Esophagus (tissue), 2 donors: Measurements from ENCODE around the gene SERPINE1. TPM values are rescaled to one million over a fixed set of nuclear protein-coding genes. Genes with fewer than 3 reads are reported as not detected.
A peak's percentile ranks its signal among the peaks of the same experiment; 100 is the strongest.
"Not testable (repeated sequence)": the region's sequence is repeated elsewhere in the genome, so short reads cannot be mapped to it uniquely, and the experiment has no call there.

ENCODE experiments used
- H3K27ac ChIP-seq, 2 donors: one replicate each; pipeline ENCODE4 v1.5.1; 2013; ENCODE audit warnings: low read depth in 2 of 2, mild to moderate bottlenecking in 2 of 2, inconsistent platforms in 1 of 2, low read length in 1 of 2, moderate library complexity in 1 of 2
- H3K27me3 ChIP-seq, 2 donors: one replicate each; pipeline ENCODE4 v1.6.1; 2013; ENCODE audit warnings: low read length in 2 of 2, control low read depth in 1 of 2, mild to moderate bottlenecking in 1 of 2; ENCODE audit not compliant: insufficient read depth in 2 of 2, control insufficient read depth in 1 of 2
- H3K36me3 ChIP-seq, 2 donors: one replicate each; pipeline ENCODE4 v1.6.1; 2013; ENCODE audit warnings: low read length in 1 of 2; ENCODE audit not compliant: control insufficient read depth in 2 of 2, insufficient read depth in 2 of 2
- H3K4me1 ChIP-seq, 2 donors: one replicate each; pipeline ENCODE4 v1.6.1; 2013; ENCODE audit warnings: low read length in 1 of 2; ENCODE audit not compliant: control insufficient read depth in 2 of 2, insufficient read depth in 2 of 2
- H3K4me3 ChIP-seq, 2 donors: one replicate each; pipeline ENCODE4 v1.5.1; 2013; ENCODE audit warnings: low read length in 2 of 2, mild to moderate bottlenecking in 2 of 2, low read depth in 1 of 2, moderate library complexity in 1 of 2
- H3K9me3 ChIP-seq, 2 donors: one replicate each; pipeline ENCODE4 v1.6.1; 2013; ENCODE audit warnings: mild to moderate bottlenecking in 2 of 2, low read depth in 1 of 2, low read length in 1 of 2, moderate library complexity in 1 of 2; ENCODE audit not compliant: control insufficient read depth in 2 of 2, insufficient read depth in 1 of 2
- WGBS, 2 donors: extraction: QIAGEN DNeasy Blood & Tissue Kit; methylation state at CpG; one replicate each; pipeline ENCODE4 v1.1.7; 2013; 5-methylcytosine and 5-hydroxymethylcytosine counted together
- polyA plus RNA-seq, 2 donors: library from polyadenylated mRNA; stranded (reverse); fragments of 200-250 nt; gene quantifications; one replicate each; pipeline ENCODE4 v1.2.3, GENCODE V29; 2013
- donor health status: healthy with polysubstance abuse.
- donor health status: Bipolar disorder and iron deficiency.

The SERPINE1 gene
- polyA plus RNA-seq, 2 donors: 0.88 to 1.3 TPM

DNA sequence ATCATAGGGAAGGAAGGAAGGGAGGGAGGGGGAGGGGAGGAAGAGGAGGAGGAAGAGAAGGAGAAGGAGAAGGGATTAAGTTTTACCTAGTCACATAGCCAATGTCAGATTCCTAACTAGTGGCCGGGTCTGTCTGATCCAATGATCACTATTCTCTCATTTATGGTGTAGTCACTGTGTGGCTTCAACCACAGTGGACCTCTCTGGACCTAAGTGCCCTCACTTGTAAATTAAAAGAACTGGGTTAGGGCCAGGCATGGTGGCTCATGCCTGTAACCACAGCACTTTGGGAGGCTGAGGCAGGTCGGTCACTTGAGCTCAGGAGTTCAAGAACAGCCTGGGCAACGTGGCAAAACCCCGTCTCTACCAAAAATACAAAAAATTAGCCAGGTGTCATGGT is 6.6 kb upstream of the SERPINE1 start:
- 82 to 85% methylated on average over 4 of the region's 4 CpGs for WGBS, 2 donors
- Histone ChIP-seq H3K27ac (no peak overlapping the region), H3K36me3 (no peaks in the 10 kb centered on the region), H3K4me1 (peaks cover 0 to 6% of the 10 kb centered on the region in 2 donors), H3K27me3 (no peaks in the 10 kb centered on the region), H3K9me3 (no peaks in the 10 kb centered on the region), H3K4me3 (no peak overlapping the region)

DNA sequence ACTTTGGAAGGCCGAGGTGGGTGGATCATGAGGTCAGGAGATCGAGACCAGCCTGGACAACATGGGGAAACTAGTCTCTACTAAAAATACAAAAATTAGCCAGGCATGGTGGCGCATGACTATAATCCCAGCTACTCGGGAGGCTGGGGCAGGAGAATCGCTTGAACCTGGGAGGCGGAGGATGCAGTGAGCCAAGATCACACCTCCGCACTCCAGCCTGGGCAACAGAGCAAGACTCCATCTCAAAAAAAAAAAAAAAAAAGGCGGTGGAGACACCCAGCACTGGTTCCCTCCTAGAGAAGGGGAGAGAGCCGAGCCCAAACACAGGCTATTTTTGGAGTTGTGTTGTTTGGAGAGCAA is 5.3 kb upstream of the SERPINE1 start:
- H3K27me3 ChIP-seq, H3K36me3 ChIP-seq, H3K9me3 ChIP-seq, H3K4me3 ChIP-seq: not testable (repeated sequence)
- WGBS, 2 donors: 64 to 67% methylated on average over 8 to 9 of the region's 9 CpGs
- peaks cover 5 to 13% of the 10 kb centered on the region in 2 donors for H3K4me1 ChIP-seq
- peak overlapping the region; percentile 69 to 77 for H3K27ac ChIP-seq

- H3K36me3 ChIP-seq: no peaks in the 10 kb centered on the region
- 30 to 34% methylated on average over 17 of the region's 17 CpGs for WGBS, 2 donors
- no peaks in the 10 kb centered on the region for H3K9me3 ChIP-seq
- peak overlapping the region; percentile 69 to 77 for H3K27ac ChIP-seq
- H3K4me1 ChIP-seq: peaks cover 9 to 16% of the 10 kb centered on the region in 2 donors
- peak overlapping the region; percentile 19 to 25 for H3K4me3 ChIP-seq
- no peaks in the 10 kb centered on the region for H3K27me3 ChIP-seq
Observed at GRCh38 chr7:101121991-101122932, 4.6 kb upstream of the SERPINE1 start.

- Histone ChIP-seq H3K36me3 (no peaks in the 10 kb centered on the region), H3K9me3 (no peaks in the 10 kb centered on the region), H3K27ac (peak overlapping the region; percentile 69 to 77), H3K4me3 (no peak overlapping the region), H3K4me1 (peaks cover 9 to 17% of the 10 kb centered on the region in 2 donors), H3K27me3 (no peaks in the 10 kb centered on the region)
- WGBS, 2 donors: 89 to 93% methylated on average over 11 of the region's 11 CpGs
Observed at GRCh38 chr7:101122933-101123702, 3.8 kb upstream of the SERPINE1 start.

DNA sequence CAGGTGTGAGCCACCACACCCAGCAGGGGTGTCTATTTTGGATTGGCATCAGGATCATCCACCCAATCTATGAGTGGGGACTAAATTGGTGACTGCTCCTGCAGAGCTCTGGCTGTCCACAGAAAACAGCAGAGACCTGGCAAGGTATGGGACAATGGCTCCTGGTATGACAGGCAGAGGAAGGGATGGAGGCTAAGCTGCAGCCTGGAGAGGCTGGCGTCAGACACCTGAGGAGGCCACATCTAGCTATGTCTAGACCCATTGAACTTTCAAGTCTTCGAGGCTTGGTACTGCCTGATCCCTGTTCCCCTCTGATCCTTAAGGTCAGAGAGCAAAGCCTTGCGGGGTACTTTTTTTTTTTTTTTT is 3.2 kb upstream of the SERPINE1 start:
- Histone ChIP-seq H3K4me1 (peaks cover 9 to 20% of the 10 kb centered on the region in 2 donors), H3K27me3 (no peaks in the 10 kb centered on the region), H3K27ac (no peak overlapping the region), H3K9me3 (no peaks in the 10 kb centered on the region), H3K36me3 (no peaks in the 10 kb centered on the region), H3K4me3 (no peak overlapping the region)
- WGBS, 2 donors: 82 to 97% methylated on average over 3 of the region's 3 CpGs

- no peaks in the 10 kb centered on the region for H3K27me3 ChIP-seq
- 27 to 40% methylated on average over 7 of the region's 7 CpGs for whole genome bisulfite sequencing, 2 donors
- H3K27ac ChIP-seq: peak overlapping the region; percentile 11 to 43
- no peaks in the 10 kb centered on the region for H3K36me3 ChIP-seq
- H3K4me3 ChIP-seq: no peak overlapping the region
- no peaks in the 10 kb centered on the region for H3K9me3 ChIP-seq
- peaks cover 9 to 20% of the 10 kb centered on the region in 2 donors for H3K4me1 ChIP-seq
Observed at GRCh38 chr7:101124376-101125056, 2.4 kb upstream of the SERPINE1 start.

GRCh38 chr7:101125989-101126650 is 784 bp upstream of the SERPINE1 start:
- Histone ChIP-seq H3K9me3 (no peaks in the 10 kb centered on the region), H3K36me3 (no peaks in the 10 kb centered on the region), H3K4me3 (no peak overlapping the region), H3K4me1 (peaks cover 9 to 20% of the 10 kb centered on the region in 2 donors), H3K27me3 (no peaks in the 10 kb centered on the region), H3K27ac (peak overlapping the region; percentile 62 to 78)
- 22 to 26% methylated on average over 15 of the region's 15 CpGs for WGBS, 2 donors

DNA sequence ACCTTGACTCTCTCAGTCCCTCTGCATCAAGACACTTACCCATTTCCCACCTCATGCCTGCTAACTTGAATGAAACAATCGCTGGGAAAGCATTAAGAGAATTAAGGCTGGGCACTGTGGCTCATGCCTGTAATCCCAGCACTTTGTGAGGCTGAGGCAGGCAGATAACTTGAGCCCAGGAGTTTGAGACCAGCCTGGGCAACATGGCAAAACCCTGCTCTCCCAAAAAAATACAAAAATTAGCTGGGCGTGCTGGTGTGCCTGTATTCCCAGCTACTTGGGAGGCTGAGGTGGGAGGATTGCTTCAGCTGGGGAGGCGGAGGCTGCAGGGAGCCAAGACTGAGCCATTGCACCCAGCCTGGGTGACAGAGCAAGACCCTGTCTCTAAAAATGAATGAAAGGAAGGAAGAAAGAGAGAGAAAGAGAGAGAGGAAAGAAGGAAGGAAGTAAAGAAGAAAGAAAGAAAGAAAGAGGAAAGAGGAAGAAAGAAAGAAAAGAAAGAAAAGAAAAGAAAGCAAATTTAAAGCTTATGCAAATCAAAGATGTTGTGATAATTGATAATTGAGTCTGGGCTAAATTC is 646 bp downstream of the SERPINE1 start:
- H3K4me3 ChIP-seq: peak overlapping the region in 1 of 2 donors; percentile 34
- no peaks in the 10 kb centered on the region for H3K9me3 ChIP-seq
- no peaks in the 10 kb centered on the region for H3K36me3 ChIP-seq
- peak overlapping the region; percentile 42 to 78 for H3K27ac ChIP-seq
- 72 to 81% methylated on average over 3 of the region's 3 CpGs for WGBS, 2 donors
- peaks cover 9 to 17% of the 10 kb centered on the region in 2 donors for H3K4me1 ChIP-seq
- H3K27me3 ChIP-seq: no peaks in the 10 kb centered on the region
